HAP-1 (cell line): Measurements from ENCODE around the gene ELF5.

Experiments
- DNase-seq, 2 experiments: peaks; one replicate each; pipeline ENCODE4 v3.0.0-alpha.2; 2016 to 2020; ENCODE audit warnings: low spot score in 2 of 2
- H3K27me3 ChIP-seq: fragments of 250-450 bp; sonication (Bioruptor Pico); 2 replicates; pipeline ENCODE4 v1.5.1; 2020; ENCODE audit warnings: low read depth, mild to moderate bottlenecking, moderate library complexity
- H3K36me3 ChIP-seq: fragments of 250-450 bp; sonication (Bioruptor Pico); replicated peaks from 2 replicates; pipeline ENCODE4 v1.5.1; 2020; ENCODE audit warnings: mild to moderate bottlenecking
- H3K4me1 ChIP-seq: fragments of 250-450 bp; sonication (Bioruptor Pico); 2 replicates; pipeline ENCODE4 v1.5.1; 2020; ENCODE audit warnings: mild to moderate bottlenecking
- H3K4me3 ChIP-seq: fragments of 250-450 bp; sonication (Bioruptor Pico); 2 replicates; pipeline ENCODE4 v1.5.1; 2020; ENCODE audit warnings: mild to moderate bottlenecking, moderate library complexity
- H3K9me3 ChIP-seq: fragments of 250-450 bp; sonication (Bioruptor Pico); 2 replicates; pipeline ENCODE4 v1.5.1; 2020; ENCODE audit warnings: mild to moderate bottlenecking, moderate library complexity
- in situ Hi-C: fragments of 300-500 bp; cut with MboI; formaldehyde crosslinking; loops from 3 replicates; pipeline ENCODE4 v1.14.3; 2020; ENCODE audit warnings: low sequenced_read_pairs, inconsistent platforms, mixed read lengths

The ELF5 gene

GRCh38 chr11:34495239-34495723 is 18.3 kb downstream of the ELF5 start:
- DNase-seq: no peak
- Histone ChIP-seq H3K27me3 (no peaks in the 10 kb centered on the region), H3K4me3 (no peak overlapping the region), H3K9me3 (no peaks in the 10 kb centered on the region), H3K36me3 (no peaks in the 10 kb centered on the region), H3K4me1 (no peaks in the 10 kb centered on the region; the same call in 1 of the 2 replicates)
- in situ Hi-C loops: loop anchor here (25.0 kb wide), 1 partner anchor 658 kb away; no protein-coding TSS in a partner anchor

- no peak for DNase-seq
- in situ Hi-C loops: loop anchor here (25.0 kb wide), 1 partner anchor 657 kb away; no protein-coding TSS in a partner anchor
- Histone ChIP-seq H3K36me3 (no peaks in the 10 kb centered on the region), H3K4me3 (no peak overlapping the region), H3K9me3 (no peaks in the 10 kb centered on the region), H3K4me1 (no peaks in the 10 kb centered on the region; the same call in 1 of the 2 replicates), H3K27me3 (no peaks in the 10 kb centered on the region)
Observed at GRCh38 chr11:34493926-34494595, 19.5 kb downstream of the ELF5 start.

- no peak for DNase-seq
- Histone ChIP-seq H3K36me3 (no peaks in the 10 kb centered on the region), H3K4me1 (no peaks in the 10 kb centered on the region; the same call in 1 of the 2 replicates), H3K27me3 (no peaks in the 10 kb centered on the region), H3K4me3 (no peak overlapping the region), H3K9me3 (no peaks in the 10 kb centered on the region)
- in situ Hi-C loops: loop anchor here (25.0 kb wide), 1 partner anchor 656 kb away; no protein-coding TSS in a partner anchor
Observed at GRCh38 chr11:34493468-34493867, 20.1 kb downstream of the ELF5 start.

GRCh38 chr11:34492806-34493414 is 20.7 kb downstream of the ELF5 start:
- DNase-seq: peak; percentile 79 to 81
- Histone ChIP-seq H3K4me1 (no peaks in the 10 kb centered on the region; the same call in 1 of the 2 replicates), H3K4me3 (no peak overlapping the region), H3K27me3 (no peaks in the 10 kb centered on the region), H3K9me3 (no peaks in the 10 kb centered on the region), H3K36me3 (no peaks in the 10 kb centered on the region)
- in situ Hi-C loops: loop anchor here (25.0 kb wide), 1 partner anchor 656 kb away; no protein-coding TSS in a partner anchor

- Histone ChIP-seq H3K36me3 (no peaks in the 10 kb centered on the region), H3K4me1 (no peaks in the 10 kb centered on the region), H3K4me3 (no peak overlapping the region), H3K27me3 (no peaks in the 10 kb centered on the region), H3K9me3 (no peaks in the 10 kb centered on the region)
- no peak for DNase-seq
- in situ Hi-C loops: loop anchor here (25.0 kb wide), 1 partner anchor 653 kb away; no protein-coding TSS in a partner anchor
Observed at GRCh38 chr11:34490304-34490703, 23.3 kb downstream of the ELF5 start.

- Histone ChIP-seq H3K9me3 (no peaks in the 10 kb centered on the region), H3K27me3 (no peaks in the 10 kb centered on the region), H3K4me1 (no peaks in the 10 kb centered on the region), H3K36me3 (no peaks in the 10 kb centered on the region), H3K4me3 (no peak overlapping the region)
- DNase-seq: no peak
- in situ Hi-C loops: loop anchor here (10.0 to 25.0 kb wide), 2 partner anchors 334 to 652 kb away; no protein-coding TSS in a partner anchor
Observed at GRCh38 chr11:34488855-34489557, 24.6 kb downstream of the ELF5 start.

- Histone ChIP-seq H3K4me3 (no peak overlapping the region), H3K4me1 (no peaks in the 10 kb centered on the region), H3K27me3 (no peaks in the 10 kb centered on the region), H3K9me3 (no peaks in the 10 kb centered on the region), H3K36me3 (no peaks in the 10 kb centered on the region)
- in situ Hi-C loops: loop anchor here (10.0 to 25.0 kb wide), 2 partner anchors 333 to 650 kb away; no protein-coding TSS in a partner anchor
- no peak for DNase-seq
Observed at GRCh38 chr11:34487430-34487829, 26.2 kb downstream of the ELF5 start.

GRCh38 chr11:34483106-34483874 is 30.3 kb downstream of the ELF5 start:
- no peaks in the 10 kb centered on the region for H3K9me3 ChIP-seq
- no peaks in the 10 kb centered on the region for H3K27me3 ChIP-seq
- in situ Hi-C loops: loop anchor here (10.0 to 25.0 kb wide), 2 partner anchors 328 to 646 kb away; no protein-coding TSS in a partner anchor
- no peak for DNase-seq
- no peaks in the 10 kb centered on the region for H3K36me3 ChIP-seq
- no peak overlapping the region for H3K4me3 ChIP-seq
- peaks cover 7% of the 10 kb centered on the region for H3K4me1 ChIP-seq

- in situ Hi-C loops: loop anchor here (10.0 to 25.0 kb wide), 2 partner anchors 327 to 644 kb away; no protein-coding TSS in a partner anchor
- Histone ChIP-seq H3K9me3 (no peaks in the 10 kb centered on the region), H3K36me3 (no peaks in the 10 kb centered on the region), H3K27me3 (no peaks in the 10 kb centered on the region), H3K4me1 (peaks cover 7% of the 10 kb centered on the region), H3K4me3 (no peak overlapping the region)
- DNase-seq: no peak
Observed at GRCh38 chr11:34481307-34481706, 32.3 kb downstream of the ELF5 start.

- Histone ChIP-seq H3K27me3 (no peaks in the 10 kb centered on the region), H3K4me3 (no peak overlapping the region), H3K4me1 (peaks cover 7% of the 10 kb centered on the region), H3K9me3 (no peaks in the 10 kb centered on the region), H3K36me3 (no peaks in the 10 kb centered on the region)
- peak; percentile 59 to 63 for DNase-seq
- in situ Hi-C loops: loop anchor here (10.0 to 25.0 kb wide), 2 partner anchors 326 to 643 kb away; no protein-coding TSS in a partner anchor
Observed at GRCh38 chr11:34480314-34480713, 33.3 kb downstream of the ELF5 start.

GRCh38 chr11:34478845-34479663 is 34.5 kb downstream of the ELF5 start:
- Histone ChIP-seq H3K36me3 (no peaks in the 10 kb centered on the region), H3K9me3 (no peaks in the 10 kb centered on the region), H3K4me3 (no peak overlapping the region), H3K4me1 (peaks cover 7% of the 10 kb centered on the region), H3K27me3 (no peaks in the 10 kb centered on the region)
- no peak for DNase-seq
- in situ Hi-C loops: loop anchor here (25.0 kb wide), 1 partner anchor 642 kb away; no protein-coding TSS in a partner anchor

GRCh38 chr11:34476849-34477248 is 36.7 kb downstream of the ELF5 start:
- Histone ChIP-seq H3K36me3 (peaks cover 2% of the 10 kb centered on the region; the same call in 1 of the 2 replicates), H3K4me3 (no peak overlapping the region), H3K9me3 (no peaks in the 10 kb centered on the region), H3K4me1 (peaks cover 7% of the 10 kb centered on the region), H3K27me3 (no peaks in the 10 kb centered on the region)
- no peak for DNase-seq
- in situ Hi-C loops: loop anchor here (25.0 kb wide), 1 partner anchor 640 kb away; no protein-coding TSS in a partner anchor
